Karpas-422 (cell line): ENCODE data around the gene CYP21A2. TPM values are rescaled to one million over a fixed set of nuclear protein-coding genes. Genes with fewer than 3 reads are reported as not detected.
"Not testable (repeated sequence)": the region's sequence is repeated elsewhere in the genome, so short reads cannot be mapped to it uniquely, and the experiment has no call there.

Experiments
- DNase-seq: peaks from one replicate; pipeline ENCODE4 v3.0.0-alpha.2; 2015
- H2AFZ ChIP-seq: fragments of 200-600 bp; sonication (generic); 2 replicates; pipeline ENCODE4 v1.6.1; 2014; ENCODE audit warnings: antibody characterized with exemption, low read length, mixed read lengths
- H3K27ac ChIP-seq: fragments of 200-600 bp; sonication (generic); 2 replicates; pipeline ENCODE4 v1.5.1; 2014; ENCODE audit warnings: mild to moderate bottlenecking, low read length, moderate library complexity
- H3K27me3 ChIP-seq: fragments of 200-600 bp; sonication (generic); 2 replicates; pipeline ENCODE4 v1.6.1; 2014; ENCODE audit warnings: low read length, mixed read lengths
- H3K36me3 ChIP-seq: fragments of 200-600 bp; sonication (generic); 2 replicates; pipeline ENCODE4 v1.6.1; 2014; ENCODE audit warnings: low read length, mixed read lengths; ENCODE audit not compliant: insufficient read depth
- H3K4me1 ChIP-seq: fragments of 200-600 bp; sonication (generic); 2 replicates; pipeline ENCODE4 v1.6.1; 2014; ENCODE audit warnings: mild to moderate bottlenecking, low read length, mixed read lengths
- H3K4me2 ChIP-seq: fragments of 200-600 bp; sonication (generic); 2 replicates; pipeline ENCODE4 v1.6.1; 2014; ENCODE audit warnings: low read length, low read depth, mild to moderate bottlenecking; ENCODE audit not compliant: poor library complexity, severe bottlenecking
- H3K4me3 ChIP-seq: fragments of 200-600 bp; sonication (generic); 2 replicates; pipeline ENCODE4 v1.5.1; 2014; ENCODE audit warnings: mild to moderate bottlenecking, antibody characterized with exemption, low read length, mixed read lengths
- H3K79me2 ChIP-seq: fragments of 200-600 bp; sonication (generic); 2 replicates; pipeline ENCODE4 v1.6.1; 2014; ENCODE audit warnings: mild to moderate bottlenecking, low read length, mixed read lengths
- H3K9ac ChIP-seq: fragments of 200-600 bp; sonication (generic); 2 replicates; pipeline ENCODE4 v1.6.0; 2014; ENCODE audit warnings: low read length
- H3K9me2 ChIP-seq: fragments of 200-600 bp; sonication (generic), shearing (Covaris generic); replicated peaks from 2 replicates; pipeline ENCODE4 v1.6.0; 2014; ENCODE audit warnings: mild to moderate bottlenecking, low read length, moderate library complexity; ENCODE audit not compliant: insufficient read depth
- H3K9me3 ChIP-seq: fragments of 300-700, 200-600 bp; sonication (generic); 2 replicates; pipeline ENCODE4 v1.6.1; 2014; ENCODE audit warnings: low read length, mixed read lengths
- H4K20me1 ChIP-seq: fragments of 200-600 bp; sonication (generic); 2 replicates; pipeline ENCODE4 v1.6.1; 2014; ENCODE audit warnings: mild to moderate bottlenecking, antibody characterized with exemption, low read length, low read depth; ENCODE audit not compliant: insufficient read depth
- total RNA-seq: library from RNA; depleted of rRNA; stranded (reverse); fragments of >200 nt; shearing (Covaris generic); gene quantifications from 2 replicates; pipeline ENCODE4 v1.2.3, GENCODE V29; 2014; ENCODE audit warnings: low replicate concordance

The CYP21A2 gene
- total RNA-seq, 1 experiment from 2014 or later: not detected

DNA sequence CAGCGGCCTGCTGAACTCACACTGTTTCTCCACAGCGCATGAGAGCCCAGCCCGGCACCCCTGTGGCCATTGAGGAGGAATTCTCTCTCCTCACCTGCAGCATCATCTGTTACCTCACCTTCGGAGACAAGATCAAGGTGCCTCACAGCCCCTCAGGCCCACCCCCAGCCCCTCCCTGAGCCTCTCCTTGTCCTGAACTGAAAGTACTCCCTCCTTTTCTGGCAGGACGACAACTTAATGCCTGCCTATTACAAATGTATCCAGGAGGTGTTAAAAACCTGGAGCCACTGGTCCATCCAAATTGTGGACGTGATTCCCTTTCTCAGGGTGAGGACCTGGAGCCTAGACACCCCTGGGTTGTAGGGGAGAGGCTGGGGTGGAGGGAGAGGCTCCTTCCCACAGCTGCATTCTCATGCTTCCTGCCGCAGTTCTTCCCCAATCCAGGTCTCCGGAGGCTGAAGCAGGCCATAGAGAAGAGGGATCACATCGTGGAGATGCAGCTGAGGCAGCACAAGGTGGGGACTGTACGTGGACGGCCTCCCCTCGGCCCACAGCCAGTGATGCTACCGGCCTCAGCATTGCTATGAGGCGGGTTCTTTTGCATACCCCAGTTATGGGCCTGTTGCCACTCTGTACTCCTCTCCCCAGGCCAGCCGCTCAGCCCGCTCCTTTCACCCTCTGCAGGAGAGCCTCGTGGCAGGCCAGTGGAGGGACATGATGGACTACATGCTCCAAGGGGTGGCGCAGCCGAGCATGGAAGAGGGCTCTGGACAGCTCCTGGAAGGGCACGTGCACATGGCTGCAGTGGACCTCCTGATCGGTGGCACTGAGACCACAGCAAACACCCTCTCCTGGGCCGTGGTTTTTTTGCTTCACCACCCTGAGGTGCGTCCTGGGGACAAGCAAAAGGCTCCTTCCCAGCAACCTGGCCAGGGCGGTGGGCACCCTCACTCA is 1.4 kb downstream of the CYP21A2 start:
- not testable (repeated sequence) for H3K27ac ChIP-seq, H3K36me3 ChIP-seq, H3K4me2 ChIP-seq, H3K4me1 ChIP-seq, H3K79me2 ChIP-seq, H4K20me1 ChIP-seq, DNase-seq, H3K27me3 ChIP-seq, H2AFZ ChIP-seq, H3K9ac ChIP-seq, H3K9me2 ChIP-seq, H3K9me3 ChIP-seq, H3K4me3 ChIP-seq

DNA sequence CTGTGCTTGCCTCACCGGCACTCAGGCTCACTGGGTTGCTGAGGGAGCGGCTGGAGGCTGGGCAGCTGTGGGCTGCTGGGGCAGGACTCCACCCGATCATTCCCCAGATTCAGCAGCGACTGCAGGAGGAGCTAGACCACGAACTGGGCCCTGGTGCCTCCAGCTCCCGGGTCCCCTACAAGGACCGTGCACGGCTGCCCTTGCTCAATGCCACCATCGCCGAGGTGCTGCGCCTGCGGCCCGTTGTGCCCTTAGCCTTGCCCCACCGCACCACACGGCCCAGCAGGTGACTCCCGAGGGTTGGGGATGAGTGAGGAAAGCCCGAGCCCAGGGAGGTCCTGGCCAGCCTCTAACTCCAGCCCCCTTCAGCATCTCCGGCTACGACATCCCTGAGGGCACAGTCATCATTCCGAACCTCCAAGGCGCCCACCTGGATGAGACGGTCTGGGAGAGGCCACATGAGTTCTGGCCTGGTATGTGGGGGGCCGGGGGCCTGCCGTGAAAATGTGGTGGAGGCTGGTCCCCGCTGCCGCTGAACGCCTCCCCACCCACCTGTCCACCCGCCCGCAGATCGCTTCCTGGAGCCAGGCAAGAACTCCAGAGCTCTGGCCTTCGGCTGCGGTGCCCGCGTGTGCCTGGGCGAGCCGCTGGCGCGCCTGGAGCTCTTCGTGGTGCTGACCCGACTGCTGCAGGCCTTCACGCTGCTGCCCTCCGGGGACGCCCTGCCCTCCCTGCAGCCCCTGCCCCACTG is 2.3 kb downstream of the CYP21A2 start:
- not testable (repeated sequence) for H3K27ac ChIP-seq, H3K4me3 ChIP-seq, H3K27me3 ChIP-seq

GRCh38 chr6:32041050-32041321 is 2.8 kb downstream of the CYP21A2 start:
- H3K4me3 ChIP-seq, H3K4me2 ChIP-seq, H3K9ac ChIP-seq, H3K27me3 ChIP-seq, H3K9me2 ChIP-seq, H4K20me1 ChIP-seq, H2AFZ ChIP-seq, DNase-seq, H3K36me3 ChIP-seq, H3K4me1 ChIP-seq, H3K79me2 ChIP-seq, H3K9me3 ChIP-seq, H3K27ac ChIP-seq: not testable (repeated sequence)

More for the DNA sequence above, 2.3 kb downstream of the CYP21A2 start:
- H3K9me2 ChIP-seq, H3K4me2 ChIP-seq, H3K36me3 ChIP-seq, DNase-seq, H3K4me1 ChIP-seq, H2AFZ ChIP-seq, H3K9me3 ChIP-seq, H4K20me1 ChIP-seq, H3K9ac ChIP-seq, H3K79me2 ChIP-seq: not testable (repeated sequence)

- H3K36me3 ChIP-seq, H2AFZ ChIP-seq, H3K4me3 ChIP-seq, H3K27me3 ChIP-seq, H3K27ac ChIP-seq, H3K4me2 ChIP-seq, H3K9me2 ChIP-seq, H3K9ac ChIP-seq, H3K9me3 ChIP-seq, H3K4me1 ChIP-seq, H4K20me1 ChIP-seq, DNase-seq, H3K79me2 ChIP-seq: not testable (repeated sequence)
Measured at GRCh38 chr6:32041385-32041784, 3.2 kb downstream of the CYP21A2 start.

DNA sequence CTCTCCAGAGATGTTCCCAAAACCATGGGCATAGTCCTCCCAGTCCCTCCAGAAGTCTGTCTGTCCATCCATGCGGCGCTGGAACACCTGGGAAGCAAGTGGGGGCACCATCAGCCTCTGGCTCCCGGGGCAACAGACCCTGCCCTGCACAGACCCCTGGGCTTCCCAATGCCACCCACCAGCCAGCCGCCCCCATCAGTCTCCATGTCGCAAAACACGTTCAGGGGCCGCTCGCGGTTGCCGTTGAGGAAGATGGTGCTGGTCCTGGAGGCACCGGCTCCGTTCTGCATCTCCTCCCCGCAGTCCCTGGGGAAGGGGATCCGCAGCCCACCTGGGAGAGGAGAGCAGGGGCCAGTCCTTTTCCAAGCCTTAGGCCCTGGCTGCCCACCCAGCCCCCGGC is 4.1 kb downstream of the CYP21A2 start:
- H3K79me2 ChIP-seq, H3K9me3 ChIP-seq, H3K4me2 ChIP-seq, DNase-seq, H3K4me1 ChIP-seq, H3K27me3 ChIP-seq, H4K20me1 ChIP-seq, H3K4me3 ChIP-seq, H3K27ac ChIP-seq, H3K9ac ChIP-seq, H2AFZ ChIP-seq, H3K9me2 ChIP-seq, H3K36me3 ChIP-seq: not testable (repeated sequence)

GRCh38 chr6:32043589-32044380 is 5.6 kb downstream of the CYP21A2 start:
- not testable (repeated sequence) for H3K4me1 ChIP-seq, DNase-seq, H3K27me3 ChIP-seq, H3K9ac ChIP-seq, H3K4me3 ChIP-seq, H3K9me3 ChIP-seq, H3K4me2 ChIP-seq, H3K79me2 ChIP-seq, H2AFZ ChIP-seq, H3K36me3 ChIP-seq, H3K9me2 ChIP-seq, H3K27ac ChIP-seq, H4K20me1 ChIP-seq

GRCh38 chr6:32044916-32045315 is 6.7 kb downstream of the CYP21A2 start:
- not testable (repeated sequence) for H3K79me2 ChIP-seq, H3K4me2 ChIP-seq, H4K20me1 ChIP-seq, H3K27ac ChIP-seq, H3K9ac ChIP-seq, H3K4me3 ChIP-seq, H2AFZ ChIP-seq, H3K4me1 ChIP-seq, DNase-seq, H3K36me3 ChIP-seq, H3K9me3 ChIP-seq, H3K9me2 ChIP-seq, H3K27me3 ChIP-seq

DNA sequence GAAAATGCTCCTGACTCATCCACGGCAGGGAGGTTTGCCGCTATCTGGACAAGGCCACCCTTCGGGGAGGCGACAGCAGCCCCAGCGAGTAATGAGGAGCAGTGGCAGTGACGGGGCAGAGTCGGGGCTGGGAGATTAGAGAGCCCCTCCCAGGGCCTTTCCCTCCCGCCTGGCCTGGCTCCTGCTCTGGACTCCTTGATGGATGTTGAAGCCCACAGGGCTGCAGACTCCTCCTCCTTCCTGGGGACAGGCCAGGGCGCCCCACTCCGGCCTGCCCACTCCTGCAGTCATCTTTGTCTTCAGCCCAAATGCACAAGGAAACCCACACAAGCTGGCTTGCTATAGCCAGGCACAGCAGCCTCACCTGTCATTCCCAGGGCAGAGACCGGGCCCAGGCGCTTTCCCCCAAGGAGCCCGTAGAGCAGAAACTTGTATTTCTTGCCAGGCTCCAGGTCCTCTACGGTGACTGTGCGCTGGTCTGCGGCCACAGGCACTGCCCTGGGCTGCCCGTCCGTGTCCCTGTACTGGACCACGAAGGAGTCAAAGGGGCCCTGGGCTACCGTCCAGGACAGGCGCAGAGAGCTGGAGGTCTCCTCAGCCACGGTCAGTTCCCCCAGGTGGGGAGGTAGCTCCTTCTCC is 7.7 kb downstream of the CYP21A2 start:
- Histone ChIP-seq H3K4me3 (no peak overlapping the region), H3K27me3 (no peaks in the 10 kb centered on the region), H3K36me3 (no peaks in the 10 kb centered on the region), H3K4me1 (no peaks in the 10 kb centered on the region), H3K4me2 (no peak overlapping the region), H3K9me3 (no peaks in the 10 kb centered on the region), H3K9me2 (no peaks in the 10 kb centered on the region), H2AFZ (no peak overlapping the region), H3K27ac (no peak overlapping the region), H3K9ac (no peak overlapping the region), H4K20me1 (no peaks in the 10 kb centered on the region; the same call in 1 of the 2 replicates), H3K79me2 (no peaks in the 10 kb centered on the region)
- no peak for DNase-seq
